CD4-positive, alpha-beta T cell (primary cell): ENCODE data around the gene KIF21B. TPM values are rescaled to one million over a fixed set of nuclear protein-coding genes. Genes with fewer than 3 reads are reported as not detected.

Experiments
- ATAC-seq: fragments of 200-7000 bp; cut with Tn5 transposase; one replicate; pipeline ENCODE4 v1.10.0; 2022; ENCODE audit warnings: mild to moderate bottlenecking; ENCODE audit not compliant: poor library complexity
- CTCF ChIA-PET: fragments of 350-600 bp; sonication (Branson Sonifier 250); formaldehyde crosslinking; loops from one replicate; lab custom pipeline; 2021; ENCODE audit warnings: antibody characterized with exemption, inconsistent platforms; lab: Charles Lee
- POLR2A ChIA-PET: fragments of 350-600 bp; sonication (Branson Sonifier 250); formaldehyde crosslinking; loops from one replicate; lab custom pipeline; 2021; ENCODE audit warnings: antibody characterized with exemption, inconsistent platforms; lab: Charles Lee
- DNase-seq, 14 experiments: peaks; one replicate each; pipeline ENCODE4 v3.0.0-alpha.2; 2013 to 2020; ENCODE audit warnings: mixed read lengths in 2 of 14
- H3K27ac ChIP-seq, 2 donors: one replicate each; pipeline versions ENCODE4 v1.5.1 to v1.7.0; 2013; ENCODE audit warnings: low read length in 2 of 2, low read depth in 1 of 2, mild to moderate bottlenecking in 1 of 2
- H3K27me3 ChIP-seq, 2 experiments: 1 replicate in 1 of 2; 2 replicates in 1 of 2; pipeline versions ENCODE4 v1.6.1 to v1.7.0; 2013; ENCODE audit warnings: low read length in 2 of 2, control low read depth in 1 of 2, mild to moderate bottlenecking in 1 of 2, moderate library complexity in 1 of 2; ENCODE audit not compliant: insufficient read depth in 2 of 2, control insufficient read depth in 1 of 2
- H3K36me3 ChIP-seq: one replicate; pipeline ENCODE4 v1.6.1; 2013; ENCODE audit warnings: low read length, control low read depth; ENCODE audit not compliant: insufficient read depth
- H3K4me1 ChIP-seq: one replicate; pipeline ENCODE4 v1.6.1; 2013; ENCODE audit warnings: low read length, control low read depth; ENCODE audit not compliant: insufficient read depth
- H3K4me3 ChIP-seq: one replicate; pipeline ENCODE4 v1.5.1; 2013; ENCODE audit warnings: mild to moderate bottlenecking, low read length, moderate library complexity
- H3K9me3 ChIP-seq, 2 experiments: 1 replicate in 1 of 2; 2 replicates in 1 of 2; pipeline versions ENCODE4 v1.6.1 to v1.7.0; 2013; ENCODE audit warnings: low read length in 2 of 2, mild to moderate bottlenecking in 2 of 2, control low read depth in 1 of 2, moderate library complexity in 1 of 2; ENCODE audit not compliant: control insufficient read depth in 1 of 2, insufficient read depth in 1 of 2
- H3K27ac Mint-ChIP-seq: one replicate; pipeline ENCODE4 v1.8.0; 2020; ENCODE audit warnings: mixed read lengths
- H3K27me3 Mint-ChIP-seq: one replicate; pipeline ENCODE4 v1.8.0; 2021; ENCODE audit warnings: mixed read lengths
- H3K36me3 Mint-ChIP-seq: one replicate; pipeline ENCODE4 v1.8.0; 2021; ENCODE audit warnings: low read depth, mixed read lengths
- H3K4me1 Mint-ChIP-seq: one replicate; pipeline ENCODE4 v1.8.0; 2021; ENCODE audit warnings: low read depth, mixed read lengths
- H3K4me3 Mint-ChIP-seq: one replicate; pipeline ENCODE4 v1.8.0; 2020; ENCODE audit warnings: mild to moderate bottlenecking, mixed read lengths
- H3K9me3 Mint-ChIP-seq: one replicate; pipeline ENCODE4 v1.8.0; 2020; ENCODE audit warnings: mixed read lengths
- CTCF ChIP-seq: fragments of 200-600 bp; IDR thresholded peaks from one replicate; pipeline ENCODE4 v1.8.0; 2022; ENCODE audit warnings: antibody characterized with exemption, mild to moderate bottlenecking
- intact Hi-C, 2 experiments: fragments of 100-400 bp; cut with DNase I in 1 of 2; cut with micrococcal nuclease in 1 of 2; formaldehyde crosslinking; loops; one replicate each; pipeline versions ENCODE4 v1.15.1 to v1.9.0; 2023 to 2025; cut with DNase I, micrococcal nuclease
- total RNA-seq, 174 experiments: library from RNA in 2 of 174; stranded (reverse) in 2 of 174; gene quantifications; one replicate each; pipeline ENCODE4 v1.2.3 and lab custom pipeline; 2021 to 2026

The KIF21B gene
- total RNA-seq, 2 experiments from 2014 or later, result 64.5 to 65.4 TPM

- Mint-ChIP-seq H3K9me3 (no peaks in the 10 kb centered on the region), H3K27me3 (no peaks in the 10 kb centered on the region), H3K4me3 (no peak overlapping the region), H3K36me3 (no peaks in the 10 kb centered on the region), H3K4me1 (peaks cover 34% of the 10 kb centered on the region), H3K27ac (no peak overlapping the region)
- no peak overlapping the region for H3K4me3 ChIP-seq
- intact Hi-C loops, result loop anchor here (5.0 to 10.0 kb wide), 3 partner anchors 86 to 614 kb away; partner anchors contain the start of genes CACNA1S (in 1 of the 2), KIF14 (in 1 of the 2) and ZNF281 (in 1 of the 2)
- POLR2A ChIA-PET, result interaction anchor here (1.4 kb wide), 1 partner anchor 9 kb away, joined by 3 read pairs; no protein-coding TSS in a partner anchor
- CTCF ChIA-PET, result no interaction called here
- H3K4me1 ChIP-seq, result peaks cover 28% of the 10 kb centered on the region
- no peaks in the 10 kb centered on the region for H3K36me3 ChIP-seq
- TF ChIP-seq CTCF, result no peak
- H3K27ac ChIP-seq, result no peak overlapping the region
- no peaks in the 10 kb centered on the region for H3K9me3 ChIP-seq
- DNase-seq (peak in 2 of 14 experiments; percentile 20 to 38), ATAC-seq (no peak)
- H3K27me3 ChIP-seq, result no peaks in the 10 kb centered on the region
Measured at GRCh38 chr1:201028461-201028889, 5.0 kb upstream of the KIF21B start.

DNA sequence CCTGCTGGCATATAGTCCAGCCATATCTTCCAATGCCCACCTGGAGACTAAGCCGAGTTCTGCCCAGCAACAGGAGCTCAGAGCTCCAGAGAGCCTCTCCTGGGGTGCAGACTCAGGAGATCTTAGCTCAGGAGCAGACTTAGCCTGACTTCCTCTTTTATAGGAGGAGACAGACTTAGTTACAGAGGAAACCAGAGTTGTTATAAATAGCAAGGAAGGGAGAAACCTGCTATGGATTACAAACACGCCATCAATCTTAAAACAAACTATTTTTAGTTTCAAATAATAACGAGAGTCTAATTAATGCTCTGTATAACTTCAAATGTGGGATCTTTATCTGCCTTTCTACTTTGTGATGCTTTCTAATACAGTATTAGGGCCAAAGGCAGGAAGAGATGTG lies 3.3 kb upstream of the KIF21B start:
- Histone ChIP-seq H3K4me1 (peaks cover 39% of the 10 kb centered on the region), H3K9me3 (no peaks in the 10 kb centered on the region), H3K27ac (no peak overlapping the region), H3K36me3 (no peaks in the 10 kb centered on the region), H3K4me3 (no peak overlapping the region), H3K27me3 (no peaks in the 10 kb centered on the region)
- Mint-ChIP-seq H3K4me3 (peak overlapping the region; percentile 43), H3K4me1 (peaks cover 46% of the 10 kb centered on the region), H3K27me3 (no peaks in the 10 kb centered on the region), H3K9me3 (no peaks in the 10 kb centered on the region), H3K27ac (peak overlapping the region; percentile 31), H3K36me3 (peaks cover 6% of the 10 kb centered on the region)
- CTCF ChIA-PET, result interaction anchor here (0.7 to 2.5 kb wide), 3 partner anchors 16 to 55 kb away, joined by 4 to 10 read pairs (median 7); no protein-coding TSS in a partner anchor
- intact Hi-C loops, result loop anchor here (5.0 to 10.0 kb wide), 3 partner anchors 88 to 612 kb away; partner anchors contain the start of genes CACNA1S (in 1 of the 2), KIF14 (in 1 of the 2) and ZNF281 (in 1 of the 2)
- ATAC-seq (no peak), DNase-seq (no peak)
- POLR2A ChIA-PET, result no interaction called here
- TF ChIP-seq CTCF, result no peak

DNA sequence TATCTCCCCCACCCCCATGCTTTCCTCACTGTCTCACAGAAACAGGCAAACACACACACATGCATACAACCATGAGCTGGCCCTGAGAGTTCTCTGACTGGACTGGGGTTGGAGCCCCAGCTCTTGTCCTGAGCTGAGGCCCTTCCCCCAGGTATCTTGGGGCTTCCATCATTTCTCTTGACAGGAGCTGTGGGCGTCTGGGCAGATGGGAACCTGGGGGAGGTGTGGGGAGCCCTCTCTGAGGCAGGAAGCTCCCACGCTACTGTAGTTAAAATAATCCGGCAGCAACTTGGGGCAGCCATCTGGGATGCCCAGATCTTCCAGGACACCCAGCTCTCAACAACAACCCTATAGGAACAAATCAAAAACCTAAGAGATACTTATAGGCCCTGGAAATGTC lies 2.7 kb upstream of the KIF21B start:
- no peak for ATAC-seq
- POLR2A ChIA-PET, result interaction anchor here (4.9 kb wide), 1 partner anchor 9 kb away, joined by 22 read pairs; no protein-coding TSS in a partner anchor
- intact Hi-C loops, result loop anchor here (5.0 to 10.0 kb wide), 3 partner anchors 89 to 611 kb away; partner anchors contain the start of genes CACNA1S (in 1 of the 2), KIF14 (in 1 of the 2) and ZNF281 (in 1 of the 2)
- Histone ChIP-seq H3K9me3 (no peaks in the 10 kb centered on the region), H3K4me1 (peaks cover 45% of the 10 kb centered on the region), H3K27ac (no peak overlapping the region), H3K4me3 (no peak overlapping the region), H3K36me3 (no peaks in the 10 kb centered on the region), H3K27me3 (no peaks in the 10 kb centered on the region)
- Mint-ChIP-seq H3K4me3 (peak overlapping the region; percentile 27), H3K27me3 (no peaks in the 10 kb centered on the region), H3K36me3 (peaks cover 6% of the 10 kb centered on the region), H3K27ac (peak overlapping the region; percentile 31), H3K9me3 (no peaks in the 10 kb centered on the region), H3K4me1 (peaks cover 52% of the 10 kb centered on the region)
- CTCF ChIA-PET, result interaction anchor here (1.2 to 2.5 kb wide), 3 partner anchors 16 to 54 kb away, joined by 4 to 10 read pairs (median 7); no protein-coding TSS in a partner anchor
- no peak for TF ChIP-seq CTCF
- no peak for DNase-seq
